ENCODE measurements around the gene FNBP1. TPM values are rescaled to one million over a fixed set of nuclear protein-coding genes. Genes with fewer than 3 reads are reported as not detected.
A peak's percentile ranks its signal among the peaks of the same experiment; 100 is the strongest.

The FNBP1 gene
- total and polyA plus RNA-seq, 2 of the 13 experiments (the other 11 are each of a cell fraction or from before 2014, with no cell fraction given), result 5.4 to 19.5 TPM

- TF ChIP-seq SALL2 (CRISPR knock-in tag; IDR thresholded peaks at IDR 0.05), result peak; percentile 60; the same call in 1 of the 2 replicates
- peak; percentile 58; the same call in 1 of the 2 replicates for TF ChIP-seq PAWR (CRISPR knock-in tag; IDR thresholded peaks at IDR 0.05; ENCODE audit: borderline replicate concordance)
- TF ChIP-seq, protein P1, sequence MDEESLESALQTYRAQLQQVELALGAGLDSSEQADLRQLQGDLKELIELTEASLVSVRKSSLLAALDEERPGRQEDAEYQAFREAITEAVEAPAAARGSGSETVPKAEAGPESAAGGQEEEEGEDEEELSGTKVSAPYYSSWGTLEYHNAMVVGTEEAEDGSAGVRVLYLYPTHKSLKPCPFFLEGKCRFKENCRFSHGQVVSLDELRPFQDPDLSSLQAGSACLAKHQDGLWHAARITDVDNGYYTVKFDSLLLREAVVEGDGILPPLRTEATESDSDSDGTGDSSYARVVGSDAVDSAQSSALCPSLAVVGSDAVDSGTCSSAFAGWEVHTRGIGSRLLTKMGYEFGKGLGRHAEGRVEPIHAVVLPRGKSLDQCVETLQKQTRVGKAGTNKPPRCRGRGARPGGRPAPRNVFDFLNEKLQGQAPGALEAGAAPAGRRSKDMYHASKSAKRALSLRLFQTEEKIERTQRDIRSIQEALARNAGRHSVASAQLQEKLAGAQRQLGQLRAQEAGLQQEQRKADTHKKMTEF (CRISPR knock-in tag; IDR thresholded peaks at IDR 0.05), result peak; percentile 73; the same call in 1 of the 2 replicates
- no peak for TF ChIP-seq BCL6 (CRISPR knock-in tag; IDR thresholded peaks at IDR 0.05)
- peak; percentile 33; the same call in 1 of the 2 replicates for TF ChIP-seq SPEN (CRISPR knock-in tag; IDR thresholded peaks at IDR 0.05; ENCODE audit: low read depth)
- TF ChIP-seq ZSCAN29 (CRISPR knock-in tag; conservative IDR thresholded peaks at IDR 0.05), result 0 out of 2 replicates have a peak, but pooled peaks have one; percentile 57
- TF ChIP-seq PRMT3 (CRISPR knock-in tag; IDR thresholded peaks at IDR 0.05; ENCODE audit: borderline replicate concordance, low read depth), result no peak
- TF ChIP-seq ZNF331 (CRISPR knock-in tag; IDR thresholded peaks at IDR 0.05), result 0 out of 2 replicates have a peak, but pooled peaks have one; percentile 28
- peak; percentile 0; the same call in 1 of the 2 replicates for TF ChIP-seq NFKB2 (CRISPR knock-in tag; IDR thresholded peaks at IDR 0.05; ENCODE audit: borderline replicate concordance)
- TF ChIP-seq ZNF546 (CRISPR knock-in tag; conservative IDR thresholded peaks at IDR 0.05), result peak; percentile 91; the same call in 1 of the 2 replicates
- TF ChIP-seq HBP1 (CRISPR knock-in tag; IDR thresholded peaks at IDR 0.05; ENCODE audit: low read depth), result no peak
- TF ChIP-seq ZBTB4 (CRISPR knock-in tag; IDR thresholded peaks at IDR 0.05; ENCODE audit: borderline replicate concordance), result 0 out of 2 replicates have a peak, but pooled peaks have one; percentile 22
- no peak for TF ChIP-seq FOSL2 (CRISPR knock-in tag; IDR thresholded peaks at IDR 0.05)
- TF ChIP-seq ZNF101 (CRISPR knock-in tag; IDR thresholded peaks at IDR 0.05; ENCODE audit: borderline replicate concordance, low read depth), result 0 out of 2 replicates have a peak, but pooled peaks have one; percentile 54
- TF ChIP-seq KDM5B (CRISPR knock-in tag; IDR thresholded peaks at IDR 0.05; ENCODE audit: borderline replicate concordance), result peak; percentile 59
- TF ChIP-seq NR2C2 (CRISPR knock-in tag; IDR thresholded peaks at IDR 0.05; ENCODE audit: borderline replicate concordance), result 0 out of 2 replicates have a peak, but pooled peaks have one; percentile 14
- TF ChIP-seq REST (IDR thresholded peaks at IDR 0.05; ENCODE audit: borderline replicate concordance in 1 of 2, low read depth in 1 of 2, low read length in 2 of 2), result peak in 1 of 2 experiments; percentile 60; a peak in 1 of 4 replicates
- peak; percentile 81 for TF ChIP-seq RBFOX2 (IDR thresholded peaks at IDR 0.05; ENCODE audit: low read depth, low read length)
Measured at GRCh38 chr9:130042885-130043653, at the start of gene FNBP1 (continued).
